ENCODE results near the gene VASH2.
"Not testable (repeated sequence)": the region's sequence is repeated elsewhere in the genome, so short reads cannot be mapped to it uniquely, and the experiment has no call there.

The VASH2 gene

GRCh38 chr1:212959266-212960220, 9.2 kb downstream of the VASH2 start:
- DNase-seq: no peak

- DNase-seq: no peak
Measured at GRCh38 chr1:212960932-212961331, 10.6 kb downstream of the VASH2 start.

GRCh38 chr1:212962509-212962908, 12.2 kb downstream of the VASH2 start:
- DNase-seq: no peak

DNA sequence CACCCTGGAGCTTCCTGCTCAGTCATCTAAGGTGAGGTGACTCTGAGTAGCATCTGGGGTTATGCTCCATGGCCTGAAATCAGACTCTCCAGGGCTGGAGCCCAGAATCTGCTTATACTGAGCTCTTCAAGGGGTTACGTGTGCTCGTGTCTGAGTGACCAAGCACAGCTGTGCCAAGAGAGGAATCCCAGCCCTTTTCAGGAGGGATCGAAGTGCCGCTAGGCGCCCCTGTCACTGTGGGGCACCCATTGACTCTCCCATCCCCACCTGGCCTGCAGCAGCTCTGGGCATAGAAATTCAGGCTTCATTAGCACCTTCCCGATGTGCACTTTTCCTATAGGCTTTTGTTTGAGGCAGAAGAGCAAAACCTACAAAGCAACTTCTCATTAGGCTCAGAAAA, 13.8 kb downstream of the VASH2 start:
- no peak for DNase-seq

DNA sequence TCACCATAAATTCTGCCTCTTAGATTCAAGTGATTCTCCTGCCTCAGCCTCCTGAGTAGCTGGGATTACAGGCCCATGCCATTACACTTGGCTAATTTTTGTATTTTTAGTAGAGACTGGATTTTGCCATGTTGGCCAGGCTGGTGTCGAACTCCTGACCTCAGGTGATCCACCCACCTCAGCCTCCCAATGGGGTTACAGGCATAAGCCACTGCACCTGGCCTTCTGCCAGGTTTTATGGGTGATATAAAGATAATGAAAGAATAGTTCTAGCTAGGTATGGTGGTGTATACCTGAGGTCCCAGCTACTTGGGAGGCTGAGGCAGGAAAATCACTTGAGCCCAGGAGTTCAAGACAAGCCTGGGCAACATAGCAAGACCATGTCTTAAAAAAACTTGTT, 14.7 kb downstream of the VASH2 start:
- DNase-seq: not testable (repeated sequence)

DNA sequence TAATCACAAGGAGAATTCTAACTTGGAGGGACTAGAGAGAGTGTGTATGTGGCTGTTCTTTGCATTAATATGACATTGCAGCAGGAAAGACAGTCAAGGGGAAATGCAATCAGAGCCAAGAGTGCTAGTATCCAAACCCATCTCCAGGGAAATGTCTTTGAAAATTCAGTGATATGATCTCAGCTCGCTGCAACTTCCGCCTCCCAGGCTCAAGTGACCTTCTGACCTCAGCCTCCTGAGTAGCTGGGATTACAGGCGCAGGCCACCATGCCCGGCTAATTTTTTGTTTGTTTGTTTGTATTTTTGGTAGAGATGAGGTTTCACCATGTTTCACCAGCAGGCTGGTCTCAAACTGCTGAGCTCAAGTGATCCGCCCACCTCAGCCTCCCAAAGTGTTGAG, 16.3 kb downstream of the VASH2 start:
- no peak for DNase-seq

DNA sequence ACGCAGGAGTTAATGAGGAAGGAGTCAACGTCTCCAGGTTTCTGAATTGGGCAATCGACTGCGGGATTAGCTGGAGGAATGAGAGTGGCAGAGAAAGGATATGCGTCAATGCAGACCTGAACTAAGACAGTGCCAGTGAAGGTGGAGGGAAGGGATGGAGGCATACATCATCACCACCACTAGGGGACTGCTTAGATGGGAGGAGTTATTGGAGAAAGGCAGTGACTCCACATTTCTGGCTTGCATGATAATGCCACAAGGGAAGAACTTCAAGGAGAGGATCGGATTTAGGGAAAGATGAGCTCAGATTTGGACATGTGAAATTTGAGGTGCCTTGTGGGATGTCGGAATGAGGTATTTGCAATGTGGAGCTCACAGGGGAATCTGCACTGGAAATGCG, 17.5 kb downstream of the VASH2 start:
- no peak for DNase-seq

DNA sequence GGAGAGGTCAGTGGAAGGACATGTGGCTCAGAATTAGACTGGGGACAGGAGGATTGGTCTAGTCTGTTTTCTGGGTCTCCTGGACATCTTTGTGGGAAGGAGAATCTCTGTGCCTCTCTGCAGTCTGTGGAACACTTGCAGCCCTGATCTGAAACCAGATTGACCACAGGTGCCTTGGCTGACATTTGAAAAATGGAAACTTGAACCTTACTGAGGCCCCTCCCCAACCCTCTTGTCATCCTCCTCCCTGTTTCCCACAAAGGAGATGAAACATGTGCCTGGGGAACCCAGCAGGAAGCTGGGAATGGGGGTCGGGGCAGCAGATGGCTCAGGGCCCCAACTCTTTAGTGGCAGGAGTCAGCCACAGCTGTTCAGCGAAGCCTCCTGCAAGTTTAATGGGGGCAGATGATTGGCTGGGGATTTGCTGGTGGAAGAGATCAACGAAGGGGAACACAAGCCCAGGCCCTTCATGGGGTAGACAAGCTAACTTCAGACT, 18.1 kb downstream of the VASH2 start:
- DNase-seq: no peak

DNA sequence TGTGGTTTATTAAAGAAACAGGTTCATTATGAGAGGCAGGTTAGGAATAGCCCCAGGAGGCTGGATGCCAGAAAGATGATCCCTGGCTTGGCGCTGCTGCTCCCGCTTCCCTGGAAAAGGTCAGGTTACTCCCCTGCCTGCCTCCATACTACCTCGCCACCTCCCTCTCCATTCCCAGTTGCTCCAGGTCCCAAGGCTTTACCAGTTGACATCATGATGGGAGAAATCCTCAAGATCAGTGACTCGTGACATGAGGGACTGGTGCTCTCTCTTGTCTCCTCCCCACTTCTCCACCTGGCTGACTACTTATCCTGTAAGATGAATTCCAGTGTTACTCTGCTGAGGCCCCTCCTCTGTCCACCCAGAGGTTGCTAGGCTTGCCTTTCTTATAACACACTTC, 19.7 kb downstream of the VASH2 start:
- no peak for DNase-seq

- DNase-seq: no peak
Measured at GRCh38 chr1:212971312-212971711, 21.0 kb downstream of the VASH2 start.

- DNase-seq: no peak
Measured at GRCh38 chr1:212973426-212973825, 23.1 kb downstream of the VASH2 start.

DNA sequence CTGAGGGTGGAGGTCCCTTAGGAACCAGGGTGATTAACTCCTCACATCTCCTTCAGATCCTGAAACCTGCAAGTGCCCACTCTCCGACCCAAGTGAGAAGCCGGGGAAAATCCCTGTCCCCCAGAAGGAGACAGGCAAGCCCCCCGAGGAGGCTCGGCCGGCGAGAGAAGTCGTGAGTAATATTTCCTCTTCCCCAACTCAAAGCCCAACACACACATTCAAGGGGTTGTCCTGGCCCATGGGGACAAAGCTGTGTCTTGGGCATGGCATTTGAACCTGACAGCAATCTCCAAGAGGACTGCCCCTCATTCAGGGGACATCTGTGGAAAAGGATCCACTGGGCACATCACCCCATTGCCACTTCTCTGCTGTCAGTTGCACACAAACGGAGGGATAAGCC, 23.6 kb downstream of the VASH2 start:
- DNase-seq: no peak

- no peak for DNase-seq
Measured at GRCh38 chr1:212974711-212975110, 24.4 kb downstream of the VASH2 start.

GRCh38 chr1:212975111-212975918, 25.0 kb downstream of the VASH2 start:
- no peak for DNase-seq

DNA sequence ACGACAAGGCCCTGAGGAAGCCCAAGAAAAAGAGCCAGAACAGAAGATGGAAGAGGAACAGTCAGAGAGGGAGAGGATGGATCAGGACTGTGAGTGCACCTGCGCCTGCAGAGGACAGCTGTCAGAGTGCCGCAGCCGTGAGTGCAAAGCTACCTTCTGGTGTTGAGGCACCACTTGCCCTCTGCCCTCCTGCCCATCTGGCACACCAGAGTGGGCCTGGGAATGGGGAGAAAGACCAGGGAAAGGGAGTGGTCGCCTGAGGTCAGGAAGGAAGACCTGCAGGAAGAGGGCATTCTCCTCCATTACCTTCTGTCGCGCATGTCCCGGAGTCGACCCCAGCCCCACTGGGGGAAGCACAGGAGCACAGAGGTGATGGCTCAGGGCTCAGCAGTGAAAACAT, 26.2 kb downstream of the VASH2 start:
- no peak for DNase-seq

DNA sequence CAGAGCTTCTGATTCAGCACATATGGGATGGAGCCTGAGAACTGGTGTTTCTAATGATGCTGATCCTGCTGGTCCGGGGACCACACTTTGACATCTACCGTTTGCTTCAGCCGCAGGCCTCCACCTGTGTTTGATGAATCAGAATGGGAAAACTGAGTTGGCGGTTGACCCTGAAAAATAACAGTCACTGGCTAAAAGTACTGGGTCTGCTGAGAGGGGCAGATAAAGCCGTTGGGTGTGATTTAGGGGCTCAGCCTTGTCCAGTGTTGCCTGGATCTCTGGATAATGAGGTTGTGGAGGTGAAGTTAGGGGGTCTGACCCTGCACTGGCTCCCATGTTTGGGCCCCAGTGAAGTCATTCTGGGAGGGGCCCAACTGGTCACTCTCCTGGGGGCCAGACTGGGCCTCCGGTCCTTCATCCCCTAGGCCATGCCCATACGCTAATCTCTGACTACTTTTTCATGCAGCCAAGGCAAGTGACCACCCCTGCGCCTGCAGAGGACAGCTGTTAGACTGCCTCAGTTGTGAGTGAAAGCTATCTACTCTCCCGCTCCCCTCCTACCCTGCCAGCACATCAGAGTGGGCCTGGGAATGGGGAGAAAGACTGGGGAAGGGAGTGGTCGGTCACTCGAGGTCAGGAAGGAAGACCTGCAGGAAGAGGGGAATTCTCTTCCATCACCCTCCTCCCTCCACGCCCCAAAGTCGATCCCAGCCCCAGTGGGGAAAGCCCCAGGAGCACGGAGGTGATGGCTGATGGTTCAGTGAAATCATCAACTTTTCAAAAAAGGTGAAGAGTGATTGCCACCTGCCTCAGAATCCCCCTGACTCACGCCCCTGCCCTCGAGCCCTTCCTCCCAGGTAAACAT, 27.7 kb downstream of the VASH2 start:
- no peak for DNase-seq

DNA sequence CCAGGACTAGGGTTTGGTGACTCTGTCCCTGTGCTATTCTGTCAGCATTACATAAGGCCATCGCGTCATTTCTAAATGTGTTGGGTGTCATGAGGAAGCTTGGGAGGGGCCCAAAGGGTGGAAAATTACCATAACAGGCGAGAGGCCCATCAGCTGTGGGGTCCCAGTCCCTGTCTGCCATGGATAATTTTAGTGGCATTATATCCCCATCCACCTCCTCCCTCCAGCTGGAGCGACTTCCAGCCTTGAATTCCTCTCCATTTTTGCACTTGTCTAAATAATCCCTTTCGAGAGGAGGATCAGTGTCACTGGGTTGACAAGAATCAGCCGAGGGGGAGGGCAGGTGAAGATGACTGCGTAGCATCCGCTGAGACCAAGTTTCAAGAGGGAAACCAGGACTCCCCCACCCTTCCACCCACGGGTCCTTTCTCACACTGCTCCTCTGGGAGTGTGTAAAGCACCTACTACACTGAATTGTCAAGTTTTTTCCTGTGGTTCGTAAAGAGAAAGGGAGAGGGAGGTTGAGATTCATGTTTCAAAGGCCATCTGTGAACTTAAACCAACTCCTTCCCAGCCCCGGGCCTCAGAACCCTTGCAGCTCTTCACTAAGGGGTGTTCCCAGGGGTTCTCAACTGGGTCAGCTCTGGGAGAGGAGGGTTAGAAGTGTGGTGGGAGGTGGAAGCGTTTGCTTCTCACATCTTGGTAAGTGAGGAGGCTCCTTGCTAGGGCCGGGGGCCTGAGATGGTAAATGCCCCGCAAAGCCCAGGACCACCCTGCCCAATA, 29.2 kb downstream of the VASH2 start:
- peak; percentile 16 for DNase-seq

DNA sequence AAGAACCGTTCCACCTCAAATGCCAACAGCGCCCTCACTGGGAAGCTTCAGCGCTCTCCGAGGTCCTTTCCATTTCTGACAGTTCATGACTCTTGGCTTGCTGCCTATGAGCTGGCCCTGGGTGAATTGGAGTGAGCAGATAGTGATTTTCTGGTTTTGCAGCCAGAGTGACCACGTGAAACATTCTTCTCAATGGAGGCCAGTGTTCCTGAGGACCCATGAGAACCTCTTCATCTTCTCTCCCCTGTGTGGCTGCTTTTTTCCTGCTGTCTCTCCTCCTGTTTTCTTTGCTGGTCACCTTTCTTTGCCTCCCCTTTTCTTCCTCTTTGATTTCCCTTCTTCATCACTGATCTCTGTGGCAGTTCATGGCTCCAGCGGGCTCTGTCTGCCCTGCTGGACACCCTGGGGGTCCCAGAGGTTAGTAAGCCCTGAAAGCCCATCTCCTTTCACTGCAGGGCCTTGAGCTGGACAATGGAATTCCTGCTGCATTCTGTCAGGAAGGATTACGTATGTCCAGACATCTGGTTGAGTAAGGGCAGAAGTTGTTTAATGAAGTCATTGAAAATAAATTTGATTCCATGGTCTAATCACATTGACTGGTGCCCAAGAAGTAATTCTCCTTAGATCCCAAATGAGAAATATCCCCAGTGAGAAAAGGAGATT, 29.9 kb downstream of the VASH2 start:
- DNase-seq: no peak

DNA sequence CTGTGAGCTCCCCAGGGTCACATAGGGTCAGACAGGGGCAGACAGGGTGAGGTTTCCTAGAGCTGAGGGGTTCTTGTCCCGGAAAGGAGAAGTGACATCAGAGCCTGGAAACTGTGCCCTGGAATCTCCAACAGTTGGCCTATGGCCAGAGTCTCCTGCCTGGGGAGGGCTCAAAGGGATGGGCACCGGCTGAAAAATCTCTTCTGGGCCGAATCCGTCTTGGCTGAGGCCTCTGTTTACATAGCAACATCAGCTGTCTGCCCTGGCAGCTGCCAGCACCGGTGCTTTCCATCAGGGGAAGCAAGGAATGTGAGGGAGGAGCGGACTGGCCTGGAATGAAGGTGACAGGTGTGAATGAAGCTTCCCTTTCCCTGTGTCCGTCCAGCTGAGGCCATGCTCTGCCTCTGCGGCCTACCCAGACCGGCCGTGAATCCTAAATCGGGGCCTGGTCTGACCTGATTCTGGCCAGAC, 30.7 kb downstream of the VASH2 start:
- no peak for DNase-seq

DNA sequence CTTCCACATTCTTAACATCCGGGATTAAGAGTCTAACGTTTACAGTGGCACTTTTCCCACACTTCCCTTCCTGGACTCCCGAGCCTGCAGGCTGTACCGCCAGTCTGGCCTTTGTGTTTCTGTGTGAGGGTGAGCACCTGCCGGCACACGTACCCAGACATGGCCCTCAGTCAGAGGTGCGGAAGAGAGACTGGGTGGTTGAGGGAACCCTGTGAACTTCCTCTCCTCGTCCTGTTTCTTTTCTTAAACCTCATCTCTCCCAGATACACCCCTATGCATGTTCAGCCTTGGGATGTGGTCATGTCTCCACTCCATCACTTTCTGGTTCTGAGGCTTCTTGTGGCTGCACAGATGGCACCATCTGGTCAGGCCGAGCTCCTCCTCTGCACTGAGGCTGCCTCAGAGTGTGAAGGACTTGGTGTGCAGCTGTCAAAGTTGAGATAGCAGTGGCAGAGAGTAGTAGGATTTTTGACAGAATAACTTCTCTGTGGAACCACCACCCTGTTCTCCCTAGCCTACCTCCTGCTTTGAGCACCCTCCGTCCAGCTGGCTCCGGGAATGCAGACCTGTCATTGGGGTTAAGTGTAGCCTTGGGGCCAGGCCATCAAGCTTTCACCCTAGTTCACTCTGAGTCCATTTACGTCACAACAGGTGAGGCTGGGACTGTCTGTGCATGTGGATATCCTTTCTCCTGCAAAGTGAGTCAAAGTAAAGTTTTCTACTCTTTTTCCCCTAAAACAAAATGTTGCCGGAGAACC, 31.4 kb downstream of the VASH2 start:
- DNase-seq: no peak

All from stimulated activated CD4-positive, alpha-beta T cell treated with anti-CD3 and anti-CD28 coated beads, Interleukin-1b, Interleukin-23, amount 100 ng/mL, for 48 hours (primary cell).